HG03095 (cell line): ENCODE measurements around the gene DIAPH3.

Source experiments
- ATAC-seq: cut with Tn5 transposase; IDR thresholded peaks from one replicate; pipeline ENCODE4 v1.9.1; 2021; ENCODE audit warnings: moderate library complexity; ENCODE audit not compliant: unreplicated experiment

The DIAPH3 gene

GRCh38 chr13:59742467-59742866 is 421.3 kb downstream of the DIAPH3 start:
- no peak for ATAC-seq

GRCh38 chr13:59738921-59739320 is 424.8 kb downstream of the DIAPH3 start:
- ATAC-seq: no peak

- peak; percentile 100 for ATAC-seq
Observed at GRCh38 chr13:59734393-59734792, 429.3 kb downstream of the DIAPH3 start.

- ATAC-seq: no peak
Observed at GRCh38 chr13:59733744-59734143, 430.0 kb downstream of the DIAPH3 start.

- ATAC-seq: no peak
Observed at GRCh38 chr13:59730026-59730425, 433.7 kb downstream of the DIAPH3 start.

- ATAC-seq: no peak
Observed at GRCh38 chr13:59728896-59729545, 434.7 kb downstream of the DIAPH3 start.

- no peak for ATAC-seq
Observed at GRCh38 chr13:59721926-59722910, 441.5 kb downstream of the DIAPH3 start.

- no peak for ATAC-seq
Observed at GRCh38 chr13:59715611-59716010, 448.1 kb downstream of the DIAPH3 start.

GRCh38 chr13:59710996-59711701 is 452.6 kb downstream of the DIAPH3 start:
- ATAC-seq: no peak

GRCh38 chr13:59710416-59710815 is 453.3 kb downstream of the DIAPH3 start:
- ATAC-seq: no peak

GRCh38 chr13:59706101-59706976 is 457.4 kb downstream of the DIAPH3 start:
- ATAC-seq: no peak

- no peak for ATAC-seq
Observed at GRCh38 chr13:59702269-59702668, 461.5 kb downstream of the DIAPH3 start.

GRCh38 chr13:59701261-59701660 is 462.5 kb downstream of the DIAPH3 start:
- ATAC-seq: no peak

- ATAC-seq: no peak
Observed at GRCh38 chr13:59700281-59700680, 463.4 kb downstream of the DIAPH3 start.

- ATAC-seq: no peak
Observed at GRCh38 chr13:59696271-59696670, 467.5 kb downstream of the DIAPH3 start.

GRCh38 chr13:59691501-59692066 is 472.1 kb downstream of the DIAPH3 start:
- no peak for ATAC-seq

GRCh38 chr13:59690857-59691500 is 472.7 kb downstream of the DIAPH3 start:
- no peak for ATAC-seq

- ATAC-seq: no peak
Observed at GRCh38 chr13:59689057-59689456, 474.7 kb downstream of the DIAPH3 start.

- no peak for ATAC-seq
Observed at GRCh38 chr13:59686798-59687394, 476.8 kb downstream of the DIAPH3 start.
